Measurements from ENCODE around the gene NTN5.

Gene NTN5

DNA sequence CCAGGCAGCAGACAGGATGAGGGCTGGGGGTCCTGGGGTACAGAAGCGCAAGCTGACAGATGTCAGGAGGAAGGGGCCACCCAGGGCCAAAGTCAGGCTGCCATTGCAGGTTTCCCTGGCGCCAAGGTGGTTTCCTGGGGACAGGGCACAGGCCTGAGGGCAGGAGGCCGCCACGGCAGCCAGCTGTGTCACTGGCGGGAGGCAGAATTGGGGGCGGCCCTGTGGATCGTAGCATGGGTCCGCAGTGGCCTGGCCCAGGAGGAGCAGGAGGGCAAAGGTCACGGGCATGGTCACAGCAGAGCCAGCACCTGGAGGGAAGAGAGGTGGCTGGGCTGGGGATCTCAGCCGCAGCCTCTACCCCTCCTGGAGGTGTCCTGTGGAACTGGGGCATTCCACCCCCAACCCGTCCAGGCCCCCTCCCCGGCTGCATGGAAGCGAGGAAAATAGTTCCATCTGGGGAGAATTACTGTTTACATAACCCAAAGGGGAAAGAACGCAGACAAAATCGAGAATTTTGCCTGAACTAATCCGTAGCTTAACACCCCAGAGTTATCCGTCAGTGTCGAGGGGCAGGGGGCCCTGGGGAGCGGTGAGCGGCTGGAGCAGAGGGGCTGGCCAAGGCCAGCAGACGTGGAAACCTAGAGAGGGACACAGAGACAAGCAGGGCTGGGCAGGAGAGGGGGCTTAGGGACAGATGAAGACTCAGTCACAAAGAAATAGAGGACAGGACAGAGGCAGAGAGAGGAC lies 1.9 kb downstream of the NTN5 start:
- CTCF ChIA-PET: no interaction called here
- TF ChIP-seq, protein P1, sequence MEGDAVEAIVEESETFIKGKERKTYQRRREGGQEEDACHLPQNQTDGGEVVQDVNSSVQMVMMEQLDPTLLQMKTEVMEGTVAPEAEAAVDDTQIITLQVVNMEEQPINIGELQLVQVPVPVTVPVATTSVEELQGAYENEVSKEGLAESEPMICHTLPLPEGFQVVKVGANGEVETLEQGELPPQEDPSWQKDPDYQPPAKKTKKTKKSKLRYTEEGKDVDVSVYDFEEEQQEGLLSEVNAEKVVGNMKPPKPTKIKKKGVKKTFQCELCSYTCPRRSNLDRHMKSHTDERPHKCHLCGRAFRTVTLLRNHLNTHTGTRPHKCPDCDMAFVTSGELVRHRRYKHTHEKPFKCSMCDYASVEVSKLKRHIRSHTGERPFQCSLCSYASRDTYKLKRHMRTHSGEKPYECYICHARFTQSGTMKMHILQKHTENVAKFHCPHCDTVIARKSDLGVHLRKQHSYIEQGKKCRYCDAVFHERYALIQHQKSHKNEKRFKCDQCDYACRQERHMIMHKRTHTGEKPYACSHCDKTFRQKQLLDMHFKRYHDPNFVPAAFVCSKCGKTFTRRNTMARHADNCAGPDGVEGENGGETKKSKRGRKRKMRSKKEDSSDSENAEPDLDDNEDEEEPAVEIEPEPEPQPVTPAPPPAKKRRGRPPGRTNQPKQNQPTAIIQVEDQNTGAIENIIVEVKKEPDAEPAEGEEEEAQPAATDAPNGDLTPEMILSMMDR (IDR thresholded peaks at IDR 0.05; ENCODE audit: control extremely low read depth, extremely low read depth, low read depth, missing control alignments): no peak
- POLR2A ChIA-PET: no interaction called here

DNA sequence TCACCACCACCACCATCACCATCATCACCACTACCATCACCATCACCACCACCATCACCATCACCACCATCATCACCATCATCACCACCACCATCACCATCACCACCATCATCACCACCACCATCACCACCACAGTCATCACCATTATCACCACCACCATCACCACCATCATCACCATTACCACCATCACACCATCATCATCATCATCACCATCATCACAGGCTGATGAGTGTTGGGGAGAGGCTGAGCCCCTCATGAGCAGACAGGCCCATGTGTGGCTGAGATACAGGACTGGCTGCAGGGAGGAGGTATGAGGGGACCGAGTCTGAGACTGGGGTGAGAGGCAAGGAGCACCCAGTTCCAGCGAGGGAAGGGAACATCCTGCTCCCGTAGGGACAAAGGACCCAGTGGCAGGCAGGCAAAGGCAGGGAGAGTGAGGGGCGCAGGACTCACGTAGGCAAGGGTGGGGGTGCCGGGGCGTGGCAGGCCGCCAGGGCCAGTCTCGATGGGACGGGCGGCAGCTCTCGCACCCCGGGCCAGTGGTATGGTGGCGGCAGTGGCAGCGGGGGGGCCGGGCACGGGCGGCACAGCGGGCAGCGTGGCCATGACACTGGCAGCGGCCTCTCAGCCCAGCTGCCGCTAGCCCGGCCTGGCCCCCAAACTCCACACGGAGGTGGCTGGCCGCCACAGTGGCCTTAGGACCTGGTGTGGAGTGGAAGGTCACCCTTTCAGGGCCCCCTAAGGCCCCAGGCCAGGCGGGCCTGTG lies 2.7 kb downstream of the NTN5 start:
- POLR2A ChIA-PET: no interaction called here
- TF ChIP-seq, protein P1 (IDR thresholded peaks at IDR 0.05; ENCODE audit: control extremely low read depth, extremely low read depth, low read depth, missing control alignments): no peak
- CTCF ChIA-PET: no interaction called here
- DNase-seq (ENCODE audit: extremely low spot score): peak; percentile 6

More for the DNA sequence above, 1.9 kb downstream of the NTN5 start:
- DNase-seq (ENCODE audit: extremely low spot score): peak; percentile 4

DNA sequence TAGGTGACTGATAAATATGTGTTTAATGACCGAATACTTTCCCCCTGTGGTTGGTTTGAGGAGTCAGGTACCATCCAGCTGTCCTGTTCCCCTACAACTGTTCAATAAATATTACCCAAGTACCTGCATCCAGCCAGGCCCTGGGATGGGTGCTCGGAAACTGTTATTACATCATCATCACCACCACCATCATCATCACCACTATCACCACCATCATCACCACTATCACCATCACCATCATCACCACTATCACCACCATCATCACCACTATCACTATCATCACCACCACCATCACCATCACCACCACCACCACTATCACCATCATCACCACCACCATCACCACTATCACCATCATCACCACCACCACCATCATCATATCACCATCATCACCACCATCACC lies 4.1 kb downstream of the NTN5 start:
- no peak for DNase-seq (ENCODE audit: extremely low spot score)
- ChIA-PET POLR2A (no interaction called here), CTCF (interaction anchor here (1.0 kb wide), 1 partner anchor 70 kb away, joined by 3 read pairs; no protein-coding TSS in a partner anchor)
- TF ChIP-seq, protein P1 (IDR thresholded peaks at IDR 0.05; ENCODE audit: control extremely low read depth, extremely low read depth, low read depth, missing control alignments): no peak

DNA sequence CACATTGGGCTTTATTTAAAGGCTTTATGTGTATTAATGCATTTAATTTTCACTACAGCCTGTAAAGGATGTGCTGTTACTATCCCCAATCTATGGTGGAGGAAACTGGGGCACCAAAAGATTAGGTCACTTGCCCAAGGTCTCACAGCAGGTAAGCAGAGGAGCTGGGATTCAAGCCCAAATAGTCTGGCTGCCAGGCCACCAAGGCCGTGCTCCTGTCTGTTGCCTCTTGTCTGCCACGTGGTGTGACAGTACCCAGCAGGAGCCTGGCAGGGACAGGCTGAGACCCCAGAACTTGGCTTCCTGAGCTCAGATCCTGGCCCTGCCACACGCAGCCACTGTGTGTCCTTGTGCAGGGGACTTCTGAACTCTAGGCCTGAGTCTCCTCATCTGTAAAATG lies 4.5 kb downstream of the NTN5 start:
- DNase-seq (ENCODE audit: extremely low spot score): no peak
- POLR2A ChIA-PET: no interaction called here
- TF ChIP-seq, protein P1 (IDR thresholded peaks at IDR 0.05; ENCODE audit: control extremely low read depth, extremely low read depth, low read depth, missing control alignments): no peak
- CTCF ChIA-PET: interaction anchor here (1.0 kb wide), 1 partner anchor 70 kb away, joined by 3 read pairs; no protein-coding TSS in a partner anchor

DNA sequence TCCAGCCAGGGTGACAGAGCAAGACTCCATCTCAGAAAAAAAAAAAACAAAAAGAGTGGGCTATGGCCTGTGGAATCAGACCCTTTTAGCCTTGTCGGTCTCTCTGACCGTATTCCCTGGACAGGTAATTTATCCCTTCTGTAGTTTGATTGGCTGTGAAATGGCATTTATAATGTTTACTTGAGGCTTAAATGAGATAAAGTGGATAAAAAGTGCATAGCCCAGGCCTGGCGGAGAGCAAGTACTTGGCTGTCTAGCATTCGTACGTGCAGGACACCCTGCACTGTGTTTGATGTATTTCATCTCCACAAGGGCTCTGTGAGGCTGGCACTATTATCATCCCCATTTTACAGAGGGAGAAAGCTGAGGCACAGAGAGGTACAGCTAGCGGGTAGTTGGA lies 7.0 kb downstream of the NTN5 start:
- no peak for DNase-seq (ENCODE audit: extremely low spot score)
- CTCF ChIA-PET: interaction anchor here (1.7 to 1.8 kb wide), 2 partner anchors 9 to 10 kb away, joined by 4 to 10 read pairs; no protein-coding TSS in a partner anchor
- POLR2A ChIA-PET: no interaction called here
- TF ChIP-seq, protein P1 (IDR thresholded peaks at IDR 0.05; ENCODE audit: control extremely low read depth, extremely low read depth, low read depth, missing control alignments): no peak

DNA sequence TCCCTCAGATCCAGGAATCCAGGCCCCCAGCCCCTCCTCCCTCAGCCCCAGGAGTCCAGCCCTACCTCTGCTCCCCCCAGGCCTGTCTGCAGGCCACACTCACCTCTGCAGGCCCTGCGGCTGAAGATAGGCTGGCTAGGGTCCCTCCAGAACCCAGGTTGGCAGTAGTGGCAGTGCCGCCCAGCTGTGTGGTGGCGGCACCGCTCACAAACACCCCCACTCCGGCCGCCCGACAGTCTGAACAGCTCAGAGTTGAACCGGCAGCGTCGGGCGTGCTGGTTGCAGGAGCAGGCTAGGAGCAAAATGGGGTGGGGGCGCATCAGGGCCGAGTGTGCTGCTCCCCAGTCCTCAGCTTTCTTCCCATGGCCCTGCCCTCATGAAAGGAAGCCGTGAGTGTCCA lies 8.3 kb downstream of the NTN5 start:
- no peak for DNase-seq (ENCODE audit: extremely low spot score)
- ChIA-PET CTCF (interaction anchor here (0.8 to 2.4 kb wide), 2 partner anchors 10 to 329 kb away, joined by 3 to 9 read pairs; partner anchors contain the start of genes GYS1 and RUVBL2), POLR2A (no interaction called here)
- TF ChIP-seq, protein P1 (IDR thresholded peaks at IDR 0.05; ENCODE audit: control extremely low read depth, extremely low read depth, low read depth, missing control alignments): no peak
